Effector CD8-positive, alpha-beta T cell (primary cell): ENCODE results near the gene GPR161.

ENCODE experiments used
- DNase-seq: peaks from one replicate; lab custom pipeline; 2025; lab: John Stamatoyannopoulos, UW

GPR161 gene

GRCh38 chr1:168031198-168031597 is 105.5 kb downstream of the GPR161 start:
- DNase-seq = no peak
